ENCODE measurements around the gene TMEM198.

Gene TMEM198

GRCh38 chr2:219543596-219544358, at the start of gene TMEM198, which contains the start of gene CHPF:
TMEM198 (plus strand) TSS chr2:219544028; CDS start chr2:219544728, 700 bp downstream.
CHPF (minus strand) TSS chr2:219543809; CDS start chr2:219543538, 271 bp downstream.
- peak; percentile 94 for DNase-seq (ENCODE audit: low read depth, low spot score)

GRCh38 chr2:219494952-219495530, 48.8 kb upstream of the TMEM198 start:
- DNase-seq (ENCODE audit: low read depth, low spot score): no peak

DNA sequence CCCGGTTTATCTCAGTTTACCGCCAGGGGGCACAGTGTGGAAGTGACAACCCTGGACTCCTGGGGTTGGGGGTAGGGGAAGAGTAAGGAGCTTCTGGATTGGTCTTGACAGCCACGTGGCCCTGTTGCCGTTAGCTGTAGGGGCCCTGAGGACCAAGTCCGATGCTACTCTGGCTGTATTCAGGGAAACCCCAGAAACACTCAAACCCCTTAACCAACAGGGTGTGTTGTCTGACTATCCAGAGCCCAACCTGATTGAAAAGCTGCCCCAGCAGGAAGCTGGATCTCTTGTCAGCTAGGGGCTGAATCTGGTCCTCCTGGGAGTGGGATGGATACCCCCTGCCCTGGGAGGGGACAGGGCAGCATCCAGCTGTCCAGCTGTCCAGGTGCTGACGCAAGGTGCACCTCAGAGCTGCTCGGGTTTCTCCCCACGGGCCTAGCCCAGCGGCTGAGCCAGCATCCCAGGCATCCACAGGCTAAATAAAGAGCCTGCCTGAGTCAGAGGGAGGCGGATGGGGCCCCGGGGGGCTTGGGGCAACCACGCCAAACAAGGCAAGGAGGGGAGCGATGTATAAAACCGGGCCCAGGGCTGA, 48.2 kb upstream of the TMEM198 start:
- DNase-seq (ENCODE audit: low read depth, low spot score): no peak

DNA sequence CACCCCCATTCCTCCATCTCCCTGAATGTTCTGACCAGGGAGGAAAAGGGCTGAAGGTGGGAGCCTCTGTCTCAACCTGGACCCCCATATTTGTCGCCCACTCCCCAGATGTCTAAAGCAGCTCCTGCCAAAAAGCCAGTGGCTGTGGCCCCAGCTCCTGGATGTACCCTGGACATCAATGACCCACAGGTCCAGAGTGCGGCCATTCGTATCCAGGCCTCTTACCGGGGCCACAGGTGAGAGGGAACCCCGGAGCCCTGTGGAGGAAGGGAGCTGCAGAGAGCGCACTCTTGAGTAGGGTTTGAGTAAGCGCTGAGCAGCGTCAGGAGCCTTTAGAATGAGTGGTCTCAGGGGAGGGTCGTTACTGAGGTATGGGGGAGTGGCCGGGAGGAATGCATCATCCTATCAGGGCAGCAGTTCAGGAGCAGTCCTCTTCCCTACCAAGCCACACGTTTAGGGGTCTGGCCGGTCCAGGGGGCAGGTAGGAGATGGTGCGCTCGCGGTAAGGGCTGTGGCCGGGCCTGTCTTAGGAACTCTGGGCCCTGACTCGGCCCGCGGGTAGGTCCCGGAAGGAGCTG, 47.5 kb upstream of the TMEM198 start:
- no peak for DNase-seq (ENCODE audit: low read depth, low spot score)

DNA sequence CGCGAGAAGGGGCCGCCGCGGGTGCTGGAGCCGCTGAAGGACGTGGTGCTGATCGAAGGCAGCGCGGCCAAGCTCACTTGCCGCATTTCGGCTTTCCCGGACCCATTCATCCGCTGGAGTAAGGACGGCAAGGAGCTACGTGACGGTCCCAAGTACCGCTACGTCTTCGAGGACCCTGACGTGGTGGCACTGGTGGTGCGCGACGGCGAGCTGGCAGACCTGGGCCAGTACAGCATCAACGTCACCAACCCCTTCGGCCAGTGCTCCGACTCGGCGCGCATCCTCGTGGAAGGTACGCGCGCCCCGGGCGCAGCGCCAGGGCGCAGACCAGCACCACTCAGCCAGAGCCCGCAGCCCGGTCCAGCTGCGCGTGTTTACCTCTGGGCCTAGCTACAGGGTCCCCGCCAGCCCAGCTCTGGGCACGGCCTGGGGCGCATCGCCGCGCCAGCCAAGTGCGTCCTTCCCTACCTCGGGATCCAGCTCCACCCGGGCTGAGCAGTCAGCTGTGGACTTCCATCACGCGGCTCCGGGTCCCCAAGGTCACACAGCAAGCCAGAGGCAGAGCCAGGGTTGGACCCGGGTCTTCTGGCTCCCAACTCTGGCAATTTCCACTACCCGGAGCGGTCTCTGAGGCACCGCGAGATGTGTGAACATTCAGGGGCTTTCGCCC, 46.9 kb upstream of the TMEM198 start:
- no peak for DNase-seq (ENCODE audit: low read depth, low spot score)

- DNase-seq (ENCODE audit: low read depth, low spot score): no peak
Measured at GRCh38 chr2:219497495-219498279, 46.1 kb upstream of the TMEM198 start.

GRCh38 chr2:219498280-219499057, 45.4 kb upstream of the TMEM198 start, which contains the start of gene GMPPA:
GMPPA (plus strand) TSS chr2:219498891; CDS start chr2:219499976, 1,085 bp downstream.
- DNase-seq (ENCODE audit: low read depth, low spot score): peak; percentile 97

- no peak for DNase-seq (ENCODE audit: low read depth, low spot score)
Measured at GRCh38 chr2:219499058-219499307, 44.8 kb upstream of the TMEM198 start.

- no peak for DNase-seq (ENCODE audit: low read depth, low spot score)
Measured at GRCh38 chr2:219499555-219499954, 44.3 kb upstream of the TMEM198 start.

DNA sequence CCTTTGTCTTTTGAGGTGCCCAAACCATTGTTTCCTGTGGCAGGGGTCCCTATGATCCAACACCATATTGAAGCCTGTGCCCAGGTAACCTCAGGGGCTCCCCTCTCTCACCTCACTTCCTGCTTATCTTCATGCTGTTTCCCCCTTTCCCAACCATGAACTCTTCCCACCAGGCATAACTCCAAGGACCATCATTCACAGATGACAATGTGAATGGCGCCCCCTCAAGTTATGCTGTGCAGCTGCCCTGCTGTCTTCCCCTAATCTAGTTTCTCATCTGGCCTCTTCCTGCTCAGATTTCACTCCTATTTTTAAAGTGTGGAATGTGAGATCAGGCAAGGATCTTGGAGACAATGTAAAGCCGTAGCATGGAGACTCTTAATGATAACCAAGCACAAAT, 43.7 kb upstream of the TMEM198 start:
- DNase-seq (ENCODE audit: low read depth, low spot score): no peak

GRCh38 chr2:219501849-219502248, 42.0 kb upstream of the TMEM198 start:
- DNase-seq (ENCODE audit: low read depth, low spot score): no peak

GRCh38 chr2:219502618-219503017, 41.2 kb upstream of the TMEM198 start:
- DNase-seq (ENCODE audit: low read depth, low spot score): no peak

- no peak for DNase-seq (ENCODE audit: low read depth, low spot score)
Measured at GRCh38 chr2:219505585-219505984, 38.2 kb upstream of the TMEM198 start.

DNA sequence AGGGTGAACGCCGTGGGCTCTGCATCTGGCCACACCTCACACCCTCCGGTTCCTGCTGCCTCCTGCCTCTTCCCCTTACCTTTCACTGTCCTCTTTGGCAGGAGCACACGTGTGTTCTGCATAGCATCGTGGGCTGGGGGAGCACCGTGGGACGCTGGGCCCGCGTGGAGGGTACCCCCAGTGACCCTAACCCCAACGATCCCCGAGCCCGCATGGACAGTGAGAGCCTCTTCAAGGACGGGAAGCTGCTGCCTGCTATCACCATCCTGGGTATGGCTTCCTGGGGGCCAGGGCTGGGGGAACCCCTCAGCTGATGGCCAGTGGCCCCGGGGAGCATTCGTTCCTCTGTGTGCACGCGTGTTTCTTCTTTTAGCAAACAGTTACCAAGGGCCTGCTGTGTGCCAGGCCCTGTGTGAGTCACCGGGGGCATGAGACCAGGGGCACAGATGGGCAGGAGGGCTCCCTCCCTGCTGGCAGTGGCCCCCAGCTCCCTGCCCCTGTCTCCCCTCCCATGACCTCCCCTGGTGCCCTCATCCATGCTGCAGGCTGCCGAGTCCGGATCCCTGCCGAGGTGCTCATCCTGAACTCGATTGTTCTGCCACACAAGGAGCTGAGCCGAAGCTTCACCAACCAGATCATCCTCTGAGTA, 37.6 kb upstream of the TMEM198 start:
- DNase-seq (ENCODE audit: low read depth, low spot score): no peak

- DNase-seq (ENCODE audit: low read depth, low spot score): no peak
Measured at GRCh38 chr2:219506802-219507526, 36.9 kb upstream of the TMEM198 start.

- DNase-seq (ENCODE audit: low read depth, low spot score): no peak
Measured at GRCh38 chr2:219507581-219508443, 36.0 kb upstream of the TMEM198 start.

GRCh38 chr2:219508444-219508734, 35.4 kb upstream of the TMEM198 start:
- no peak for DNase-seq (ENCODE audit: low read depth, low spot score)

DNA sequence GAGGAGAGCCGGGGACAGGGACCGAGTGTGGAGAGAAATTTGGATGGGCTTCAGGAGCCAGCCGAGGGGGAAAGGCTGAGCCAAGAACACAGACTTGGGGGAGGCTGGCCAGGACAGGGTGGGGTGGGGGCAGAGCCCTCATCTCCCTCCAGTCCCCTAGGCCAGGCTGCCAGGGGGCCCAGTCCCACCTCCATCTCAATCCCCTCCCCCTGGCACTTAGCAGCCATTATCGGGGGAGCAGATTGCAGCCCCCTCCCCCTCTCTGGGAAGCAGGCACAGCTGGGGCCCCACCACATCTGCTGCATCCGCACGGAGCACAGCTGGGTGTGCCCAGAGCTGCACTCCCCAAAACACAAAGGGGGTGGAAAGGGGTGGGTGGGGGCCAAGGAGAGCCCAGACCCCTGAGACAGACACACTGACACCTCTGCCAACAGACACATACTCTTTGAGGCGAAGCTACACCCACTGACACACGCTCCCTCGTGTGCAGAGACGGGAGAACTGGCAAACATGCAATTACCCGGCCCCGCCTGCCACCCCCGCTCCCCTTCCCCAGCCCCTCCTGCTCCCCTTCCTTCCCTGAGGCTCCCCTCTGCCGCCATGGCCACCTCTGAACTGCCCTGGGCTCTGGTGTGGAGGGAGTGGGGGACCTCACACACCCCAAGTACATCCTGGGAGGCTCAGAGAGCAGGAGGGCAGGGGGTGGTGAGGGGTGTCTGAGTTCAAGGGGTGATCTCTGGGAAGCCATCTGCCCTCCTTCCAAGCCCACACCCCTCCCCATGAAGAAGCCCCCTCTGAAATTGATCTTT, 34.7 kb upstream of the TMEM198 start:
- DNase-seq (ENCODE audit: low read depth, low spot score): no peak

Data from smooth muscle cell of the brain vasculature (primary cell).